Measurements from ENCODE around the gene NPIPB9. TPM values are rescaled to one million over a fixed set of nuclear protein-coding genes. Genes with fewer than 3 reads are reported as not detected.
"Not testable (repeated sequence)": the region's sequence is repeated elsewhere in the genome, so short reads cannot be mapped to it uniquely, and the experiment has no call there.

Gene NPIPB9
- total and polyA plus RNA-seq, 2 experiments from 2014 or later: 2.1 to 6.2 TPM

DNA sequence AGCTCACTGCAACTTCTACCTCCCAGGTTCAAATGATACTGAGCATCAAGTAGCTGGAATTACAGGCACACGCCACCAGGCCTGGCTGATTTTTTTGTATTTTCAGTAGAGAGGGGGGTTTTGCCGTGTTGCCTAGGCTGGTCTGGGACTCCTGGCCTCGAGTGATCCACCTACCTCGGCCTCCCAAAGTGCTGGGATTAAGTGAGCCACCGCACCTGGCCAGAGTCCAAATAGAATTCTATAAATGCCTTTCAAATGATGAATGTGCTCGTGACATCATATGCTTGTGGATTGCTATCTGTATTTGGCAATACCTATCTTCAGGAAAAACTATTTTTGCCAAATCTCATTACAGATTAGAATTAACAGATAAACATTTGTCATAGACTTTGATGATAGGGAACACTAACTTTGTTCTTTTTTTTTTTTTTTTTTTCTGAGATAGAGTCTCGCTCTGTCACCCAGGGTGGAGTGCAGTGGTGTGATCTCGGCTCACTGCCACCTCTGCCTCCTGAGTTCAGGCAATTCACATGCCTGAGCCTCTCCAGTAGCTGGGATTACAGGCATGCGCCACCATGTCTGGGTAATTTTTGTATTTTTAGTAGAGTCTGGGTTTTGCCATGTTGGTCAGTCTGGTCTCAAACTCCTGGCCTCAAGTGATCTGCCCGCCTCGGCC lies 56.0 kb downstream of the NPIPB9 start:
- H3K36me3 ChIP-seq (ENCODE audit: insufficient read depth); H3K27me3 ChIP-seq (ENCODE audit: insufficient read depth); H3K4me2 ChIP-seq; H3K9me3 Mint-ChIP-seq; H2AFZ ChIP-seq; H3K9me2 ChIP-seq (ENCODE audit: insufficient read depth); H3K4me3 ChIP-seq; H4K20me1 ChIP-seq (replicated peaks; ENCODE audit: insufficient read depth); H3K4me1 ChIP-seq (ENCODE audit: insufficient read depth); H3K79me2 ChIP-seq (replicated peaks; ENCODE audit: insufficient read depth); H3K4me3 Mint-ChIP-seq; H3K27ac ChIP-seq (ENCODE audit: low read depth); DNase-seq (ENCODE audit: low spot score); H3K27ac Mint-ChIP-seq; ATAC-seq; H3K4me1 Mint-ChIP-seq; H3F3A ChIP-seq (replicated peaks; ENCODE audit: low read depth); H3K27me3 Mint-ChIP-seq (ENCODE audit: insufficient read depth, low read depth, poor library complexity); H3K36me3 Mint-ChIP-seq (ENCODE audit: low read depth): not testable (repeated sequence)

DNA sequence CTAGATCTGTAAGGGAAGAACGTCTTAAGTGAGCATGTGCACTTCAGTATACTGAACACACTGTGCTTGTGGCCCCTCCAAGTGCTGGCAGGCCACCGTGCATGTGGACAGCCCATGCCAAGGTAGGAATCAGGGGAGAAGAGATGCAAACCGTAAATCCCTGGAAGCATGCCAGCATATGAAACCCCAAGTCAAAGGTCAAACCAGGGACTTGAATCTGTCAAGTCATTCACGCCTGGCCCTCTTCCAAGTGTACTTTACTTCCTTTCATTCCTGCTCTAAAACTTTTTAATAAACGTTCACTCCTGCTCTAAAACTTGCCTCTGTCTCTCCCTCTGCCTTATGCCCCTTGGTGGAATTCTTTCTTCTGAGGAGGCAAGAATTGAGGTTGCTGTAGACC lies 68.4 kb downstream of the NPIPB9 start:
- H3K9me3 Mint-ChIP-seq: peaks cover 6% of the 10 kb centered on the region
- no peak for DNase-seq (ENCODE audit: low spot score)
- peaks cover 18% of the 10 kb centered on the region for H3K4me1 Mint-ChIP-seq
- H3K4me3 Mint-ChIP-seq: no peak overlapping the region
- peaks cover 26% of the 10 kb centered on the region for H3K36me3 Mint-ChIP-seq (ENCODE audit: low read depth)
- H3K79me2 ChIP-seq (replicated peaks; ENCODE audit: insufficient read depth): peaks cover 16% of the 10 kb centered on the region
- H3F3A ChIP-seq (replicated peaks; ENCODE audit: low read depth): peaks cover 10% of the 10 kb centered on the region
- no peak overlapping the region for H3K27ac ChIP-seq (ENCODE audit: low read depth)
- no peaks in the 10 kb centered on the region for H4K20me1 ChIP-seq (replicated peaks; ENCODE audit: insufficient read depth)
- peaks cover 14% of the 10 kb centered on the region for H3K27me3 Mint-ChIP-seq (ENCODE audit: insufficient read depth, low read depth, poor library complexity)
- H3K36me3 ChIP-seq (ENCODE audit: insufficient read depth): peaks cover under 1% of the 10 kb centered on the region; the same call in 1 of the 2 replicates
- H3K27me3 ChIP-seq (ENCODE audit: insufficient read depth): no peaks in the 10 kb centered on the region
- no peaks in the 10 kb centered on the region for H3K9me2 ChIP-seq (ENCODE audit: insufficient read depth)
- no peak overlapping the region for H3K4me2 ChIP-seq
- peaks cover 19% of the 10 kb centered on the region for H3K4me1 ChIP-seq (ENCODE audit: insufficient read depth)
- no peak overlapping the region; the same call in 1 of the 2 replicates for H3K27ac Mint-ChIP-seq
- no peak overlapping the region for H3K4me3 ChIP-seq
- no peak for ATAC-seq
- no peak overlapping the region for H2AFZ ChIP-seq
- TF ChIP-seq ZNF331 (CRISPR knock-in tag; IDR thresholded peaks at IDR 0.05; ENCODE audit: low read depth) (no peak), POLR2AphosphoS5 (IDR thresholded peaks at IDR 0.05; ENCODE audit: low read depth) (no peak), JUNB (IDR thresholded peaks at IDR 0.05; ENCODE audit: unreplicated experiment) (no peak), NANOG (IDR thresholded peaks at IDR 0.05; ENCODE audit: borderline replicate concordance) (no peak), EZH2phosphoT487 (IDR thresholded peaks at IDR 0.05; ENCODE audit: unreplicated experiment) (no peak), CREB1 (CRISPR knock-in tag; IDR thresholded peaks at IDR 0.05; ENCODE audit: low read depth) (no peak)
- TF ChIP-seq, protein P1, sequence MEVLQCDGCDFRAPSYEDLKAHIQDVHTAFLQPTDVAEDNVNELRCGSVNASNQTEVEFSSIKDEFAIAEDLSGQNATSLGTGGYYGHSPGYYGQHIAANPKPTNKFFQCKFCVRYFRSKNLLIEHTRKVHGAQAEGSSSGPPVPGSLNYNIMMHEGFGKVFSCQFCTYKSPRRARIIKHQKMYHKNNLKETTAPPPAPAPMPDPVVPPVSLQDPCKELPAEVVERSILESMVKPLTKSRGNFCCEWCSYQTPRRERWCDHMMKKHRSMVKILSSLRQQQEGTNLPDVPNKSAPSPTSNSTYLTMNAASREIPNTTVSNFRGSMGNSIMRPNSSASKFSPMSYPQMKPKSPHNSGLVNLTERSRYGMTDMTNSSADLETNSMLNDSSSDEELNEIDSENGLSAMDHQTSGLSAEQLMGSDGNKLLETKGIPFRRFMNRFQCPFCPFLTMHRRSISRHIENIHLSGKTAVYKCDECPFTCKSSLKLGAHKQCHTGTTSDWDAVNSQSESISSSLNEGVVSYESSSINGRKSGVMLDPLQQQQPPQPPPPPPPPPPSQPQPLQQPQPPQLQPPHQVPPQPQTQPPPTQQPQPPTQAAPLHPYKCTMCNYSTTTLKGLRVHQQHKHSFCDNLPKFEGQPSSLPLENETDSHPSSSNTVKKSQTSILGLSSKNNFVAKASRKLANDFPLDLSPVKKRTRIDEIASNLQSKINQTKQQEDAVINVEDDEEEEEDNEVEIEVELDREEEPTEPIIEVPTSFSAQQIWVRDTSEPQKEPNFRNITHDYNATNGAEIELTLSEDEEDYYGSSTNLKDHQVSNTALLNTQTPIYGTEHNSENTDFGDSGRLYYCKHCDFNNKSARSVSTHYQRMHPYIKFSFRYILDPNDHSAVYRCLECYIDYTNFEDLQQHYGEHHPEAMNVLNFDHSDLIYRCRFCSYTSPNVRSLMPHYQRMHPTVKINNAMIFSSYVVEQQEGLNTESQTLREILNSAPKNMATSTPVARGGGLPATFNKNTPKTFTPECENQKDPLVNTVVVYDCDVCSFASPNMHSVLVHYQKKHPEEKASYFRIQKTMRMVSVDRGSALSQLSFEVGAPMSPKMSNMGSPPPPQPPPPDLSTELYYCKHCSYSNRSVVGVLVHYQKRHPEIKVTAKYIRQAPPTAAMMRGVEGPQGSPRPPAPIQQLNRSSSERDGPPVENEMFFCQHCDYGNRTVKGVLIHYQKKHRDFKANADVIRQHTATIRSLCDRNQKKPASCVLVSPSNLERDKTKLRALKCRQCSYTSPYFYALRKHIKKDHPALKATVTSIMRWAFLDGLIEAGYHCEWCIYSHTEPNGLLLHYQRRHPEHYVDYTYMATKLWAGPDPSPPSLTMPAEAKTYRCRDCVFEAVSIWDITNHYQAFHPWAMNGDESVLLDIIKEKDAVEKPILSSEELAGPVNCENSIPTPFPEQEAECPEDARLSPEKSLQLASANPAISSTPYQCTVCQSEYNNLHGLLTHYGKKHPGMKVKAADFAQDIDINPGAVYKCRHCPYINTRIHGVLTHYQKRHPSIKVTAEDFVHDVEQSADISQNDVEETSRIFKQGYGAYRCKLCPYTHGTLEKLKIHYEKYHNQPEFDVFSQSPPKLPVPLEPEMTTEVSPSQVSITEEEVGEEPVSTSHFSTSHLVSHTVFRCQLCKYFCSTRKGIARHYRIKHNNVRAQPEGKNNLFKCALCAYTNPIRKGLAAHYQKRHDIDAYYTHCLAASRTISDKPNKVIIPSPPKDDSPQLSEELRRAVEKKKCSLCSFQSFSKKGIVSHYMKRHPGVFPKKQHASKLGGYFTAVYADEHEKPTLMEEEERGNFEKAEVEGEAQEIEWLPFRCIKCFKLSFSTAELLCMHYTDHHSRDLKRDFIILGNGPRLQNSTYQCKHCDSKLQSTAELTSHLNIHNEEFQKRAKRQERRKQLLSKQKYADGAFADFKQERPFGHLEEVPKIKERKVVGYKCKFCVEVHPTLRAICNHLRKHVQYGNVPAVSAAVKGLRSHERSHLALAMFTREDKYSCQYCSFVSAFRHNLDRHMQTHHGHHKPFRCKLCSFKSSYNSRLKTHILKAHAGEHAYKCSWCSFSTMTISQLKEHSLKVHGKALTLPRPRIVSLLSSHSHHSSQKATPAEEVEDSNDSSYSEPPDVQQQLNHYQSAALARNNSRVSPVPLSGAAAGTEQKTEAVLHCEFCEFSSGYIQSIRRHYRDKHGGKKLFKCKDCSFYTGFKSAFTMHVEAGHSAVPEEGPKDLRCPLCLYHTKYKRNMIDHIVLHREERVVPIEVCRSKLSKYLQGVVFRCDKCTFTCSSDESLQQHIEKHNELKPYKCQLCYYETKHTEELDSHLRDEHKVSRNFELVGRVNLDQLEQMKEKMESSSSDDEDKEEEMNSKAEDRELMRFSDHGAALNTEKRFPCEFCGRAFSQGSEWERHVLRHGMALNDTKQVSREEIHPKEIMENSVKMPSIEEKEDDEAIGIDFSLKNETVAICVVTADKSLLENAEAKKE (CRISPR knock-in tag; IDR thresholded peaks at IDR 0.05): no peak
- TF ChIP-seq, protein P2, sequence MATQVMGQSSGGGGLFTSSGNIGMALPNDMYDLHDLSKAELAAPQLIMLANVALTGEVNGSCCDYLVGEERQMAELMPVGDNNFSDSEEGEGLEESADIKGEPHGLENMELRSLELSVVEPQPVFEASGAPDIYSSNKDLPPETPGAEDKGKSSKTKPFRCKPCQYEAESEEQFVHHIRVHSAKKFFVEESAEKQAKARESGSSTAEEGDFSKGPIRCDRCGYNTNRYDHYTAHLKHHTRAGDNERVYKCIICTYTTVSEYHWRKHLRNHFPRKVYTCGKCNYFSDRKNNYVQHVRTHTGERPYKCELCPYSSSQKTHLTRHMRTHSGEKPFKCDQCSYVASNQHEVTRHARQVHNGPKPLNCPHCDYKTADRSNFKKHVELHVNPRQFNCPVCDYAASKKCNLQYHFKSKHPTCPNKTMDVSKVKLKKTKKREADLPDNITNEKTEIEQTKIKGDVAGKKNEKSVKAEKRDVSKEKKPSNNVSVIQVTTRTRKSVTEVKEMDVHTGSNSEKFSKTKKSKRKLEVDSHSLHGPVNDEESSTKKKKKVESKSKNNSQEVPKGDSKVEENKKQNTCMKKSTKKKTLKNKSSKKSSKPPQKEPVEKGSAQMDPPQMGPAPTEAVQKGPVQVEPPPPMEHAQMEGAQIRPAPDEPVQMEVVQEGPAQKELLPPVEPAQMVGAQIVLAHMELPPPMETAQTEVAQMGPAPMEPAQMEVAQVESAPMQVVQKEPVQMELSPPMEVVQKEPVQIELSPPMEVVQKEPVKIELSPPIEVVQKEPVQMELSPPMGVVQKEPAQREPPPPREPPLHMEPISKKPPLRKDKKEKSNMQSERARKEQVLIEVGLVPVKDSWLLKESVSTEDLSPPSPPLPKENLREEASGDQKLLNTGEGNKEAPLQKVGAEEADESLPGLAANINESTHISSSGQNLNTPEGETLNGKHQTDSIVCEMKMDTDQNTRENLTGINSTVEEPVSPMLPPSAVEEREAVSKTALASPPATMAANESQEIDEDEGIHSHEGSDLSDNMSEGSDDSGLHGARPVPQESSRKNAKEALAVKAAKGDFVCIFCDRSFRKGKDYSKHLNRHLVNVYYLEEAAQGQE (IDR thresholded peaks at IDR 0.05; ENCODE audit: unreplicated experiment): no peak
- TF ChIP-seq, protein P3, sequence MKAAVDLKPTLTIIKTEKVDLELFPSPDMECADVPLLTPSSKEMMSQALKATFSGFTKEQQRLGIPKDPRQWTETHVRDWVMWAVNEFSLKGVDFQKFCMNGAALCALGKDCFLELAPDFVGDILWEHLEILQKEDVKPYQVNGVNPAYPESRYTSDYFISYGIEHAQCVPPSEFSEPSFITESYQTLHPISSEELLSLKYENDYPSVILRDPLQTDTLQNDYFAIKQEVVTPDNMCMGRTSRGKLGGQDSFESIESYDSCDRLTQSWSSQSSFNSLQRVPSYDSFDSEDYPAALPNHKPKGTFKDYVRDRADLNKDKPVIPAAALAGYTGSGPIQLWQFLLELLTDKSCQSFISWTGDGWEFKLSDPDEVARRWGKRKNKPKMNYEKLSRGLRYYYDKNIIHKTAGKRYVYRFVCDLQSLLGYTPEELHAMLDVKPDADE (IDR thresholded peaks at IDR 0.05): no peak

Data from GM23338 (cell line).